HG03469 (cell line): ENCODE measurements around the gene ADCY5.

Experiments used
- ATAC-seq: cut with Tn5 transposase; IDR thresholded peaks from one replicate; pipeline ENCODE4 v1.9.1; 2021; ENCODE audit warnings: mild to moderate bottlenecking, moderate library complexity, moderate number of reproducible peaks; ENCODE audit not compliant: unreplicated experiment

ADCY5 gene

GRCh38 chr3:123372686-123373473 is 76.0 kb downstream of the ADCY5 start:
- no peak for ATAC-seq

- no peak for ATAC-seq
Measured at GRCh38 chr3:123371859-123372685, 76.8 kb downstream of the ADCY5 start.

- no peak for ATAC-seq
Measured at GRCh38 chr3:123371426-123371825, 77.5 kb downstream of the ADCY5 start.

GRCh38 chr3:123370819-123371218 is 78.1 kb downstream of the ADCY5 start:
- ATAC-seq: no peak

GRCh38 chr3:123369085-123369484 is 79.8 kb downstream of the ADCY5 start:
- ATAC-seq: no peak

GRCh38 chr3:123367467-123368154 is 81.3 kb downstream of the ADCY5 start:
- no peak for ATAC-seq

GRCh38 chr3:123365450-123366143 is 83.3 kb downstream of the ADCY5 start:
- ATAC-seq: no peak

- no peak for ATAC-seq
Measured at GRCh38 chr3:123361071-123361470, 87.8 kb downstream of the ADCY5 start.

GRCh38 chr3:123357275-123357674 is 91.6 kb downstream of the ADCY5 start:
- ATAC-seq: no peak

- no peak for ATAC-seq
Measured at GRCh38 chr3:123353850-123354233, 95.0 kb downstream of the ADCY5 start.

GRCh38 chr3:123353227-123353849 is 95.6 kb downstream of the ADCY5 start:
- no peak for ATAC-seq

GRCh38 chr3:123352134-123352554 is 96.7 kb downstream of the ADCY5 start:
- no peak for ATAC-seq

GRCh38 chr3:123351501-123351900 is 97.4 kb downstream of the ADCY5 start:
- ATAC-seq: no peak

- no peak for ATAC-seq
Measured at GRCh38 chr3:123350971-123351370, 97.9 kb downstream of the ADCY5 start.

- ATAC-seq: no peak
Measured at GRCh38 chr3:123349566-123350435, 99.1 kb downstream of the ADCY5 start.

GRCh38 chr3:123349201-123349535 is 99.7 kb downstream of the ADCY5 start:
- no peak for ATAC-seq

GRCh38 chr3:123348471-123349200 is 100.3 kb downstream of the ADCY5 start:
- ATAC-seq: no peak

GRCh38 chr3:123347691-123348264 is 101.1 kb downstream of the ADCY5 start:
- no peak for ATAC-seq

GRCh38 chr3:123347205-123347604 is 101.7 kb downstream of the ADCY5 start:
- no peak for ATAC-seq
